Esophagus muscularis mucosa (tissue), 3 donors: ENCODE data around the gene NUDT21.

Source experiments
- POLR2A ChIP-seq: fragments of 450-650 bp; IDR thresholded peaks from one replicate; pipeline ENCODE4 v1.6.1; 2017; ENCODE audit warnings: antibody characterized with exemption, moderate library complexity, mild to moderate bottlenecking, low read depth
- POLR2AphosphoS5 ChIP-seq, 2 donors: sonication (generic); formaldehyde crosslinking; IDR thresholded peaks; one replicate each; pipeline ENCODE4 v1.6.1; 2017; ENCODE audit warnings: antibody characterized with exemption in 2 of 2
- TF ChIP-seq, protein P1 (sequence below), 3 experiments: fragments of 200-600 bp in 2 of 3; fragments of 450-650 bp in 1 of 3; sonication (generic) in 2 of 3; IDR thresholded peaks; one replicate each; pipeline ENCODE4 v1.5.1; 2017 to 2019; ENCODE audit warnings: antibody characterized with exemption in 3 of 3, mild to moderate bottlenecking in 2 of 3, moderate library complexity in 1 of 3

DNA sequence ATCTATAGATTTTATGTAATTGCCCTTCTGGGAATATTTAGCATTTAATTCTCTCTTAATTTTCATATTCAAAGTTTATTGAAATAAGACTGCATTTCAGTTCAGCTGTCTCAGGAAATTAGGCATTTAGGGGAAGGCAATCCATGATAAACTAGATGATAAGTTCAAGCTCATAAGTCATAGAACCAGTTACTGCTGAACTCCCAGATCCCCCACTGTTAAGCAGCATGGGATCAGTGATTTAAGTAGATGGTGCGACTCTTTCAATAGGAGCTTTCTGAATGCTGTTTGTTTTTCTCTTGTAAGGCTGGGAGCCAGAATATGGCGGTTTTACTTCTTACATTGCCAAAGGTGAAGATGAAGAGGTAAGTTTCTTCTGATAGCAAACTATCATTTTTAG lies 24.1 kb upstream of the NUDT21 start:
- TF ChIP-seq POLR2AphosphoS5 (IDR thresholded peaks at IDR 0.05) (no peak), POLR2A (no peak)
- TF ChIP-seq, protein P1, sequence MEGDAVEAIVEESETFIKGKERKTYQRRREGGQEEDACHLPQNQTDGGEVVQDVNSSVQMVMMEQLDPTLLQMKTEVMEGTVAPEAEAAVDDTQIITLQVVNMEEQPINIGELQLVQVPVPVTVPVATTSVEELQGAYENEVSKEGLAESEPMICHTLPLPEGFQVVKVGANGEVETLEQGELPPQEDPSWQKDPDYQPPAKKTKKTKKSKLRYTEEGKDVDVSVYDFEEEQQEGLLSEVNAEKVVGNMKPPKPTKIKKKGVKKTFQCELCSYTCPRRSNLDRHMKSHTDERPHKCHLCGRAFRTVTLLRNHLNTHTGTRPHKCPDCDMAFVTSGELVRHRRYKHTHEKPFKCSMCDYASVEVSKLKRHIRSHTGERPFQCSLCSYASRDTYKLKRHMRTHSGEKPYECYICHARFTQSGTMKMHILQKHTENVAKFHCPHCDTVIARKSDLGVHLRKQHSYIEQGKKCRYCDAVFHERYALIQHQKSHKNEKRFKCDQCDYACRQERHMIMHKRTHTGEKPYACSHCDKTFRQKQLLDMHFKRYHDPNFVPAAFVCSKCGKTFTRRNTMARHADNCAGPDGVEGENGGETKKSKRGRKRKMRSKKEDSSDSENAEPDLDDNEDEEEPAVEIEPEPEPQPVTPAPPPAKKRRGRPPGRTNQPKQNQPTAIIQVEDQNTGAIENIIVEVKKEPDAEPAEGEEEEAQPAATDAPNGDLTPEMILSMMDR (IDR thresholded peaks at IDR 0.05) = no peak
